GM12878 (cell line): ENCODE measurements around the gene LRRC56. TPM values are rescaled to one million over a fixed set of nuclear protein-coding genes. Genes with fewer than 3 reads are reported as not detected.

Experiments used
- ATAC-seq: fragments of 200-7000 bp; cut with Tn5 transposase; 3 replicates; pipeline ENCODE4 v1.9.1; 2020; ENCODE audit warnings: mild to moderate bottlenecking, moderate library complexity
- BruUV-seq: library from RNA; stranded (reverse); fragments of 400-500 nt; replicated peaks from 2 replicates; lab custom pipeline; 2021; lab: Mats Ljungman, UMichigan
- CTCF ChIA-PET: fragments of 300-600 bp; sonication (Branson Sonifier 250); formaldehyde crosslinking; extraction: SDS; loops from one replicate; lab custom pipeline; 2021; ENCODE audit warnings: inconsistent platforms; lab: Yijun Ruan, JAX
- POLR2A ChIA-PET: fragments of 350-600 bp; formaldehyde crosslinking; extraction: SDS; loops from one replicate; lab custom pipeline; 2021; ENCODE audit warnings: inconsistent platforms; lab: Charles Lee
- RAD21 ChIA-PET: fragments of 300-600 bp; sonication (Branson Sonifier 250); formaldehyde crosslinking; loops from one replicate; lab custom pipeline; 2023; ENCODE audit warnings: antibody characterized with exemption; ENCODE audit not compliant: unreplicated experiment; lab: Charles Lee
- SMC1A ChIA-PET: fragments of 300-600 bp; sonication (Branson Sonifier 250); formaldehyde crosslinking; loops from one replicate; lab custom pipeline; 2023; ENCODE audit not compliant: unreplicated experiment, uncharacterized antibody; lab: Charles Lee
- DNase-seq: peaks from one replicate; pipeline ENCODE4 v3.0.0-alpha.2; 2011; ENCODE audit warnings: low read depth, low spot score
- FAIRE-seq: peaks from 3 replicates; lab custom pipeline; 2011; peaks lifted over from hg19 to GRCh38; lab: Jason Lieb, UNC
- H2AFZ ChIP-seq: 2 replicates; pipeline ENCODE4 v1.6.0; 2011; ENCODE audit warnings: low read depth, low read length, control low read depth; ENCODE audit not compliant: control insufficient read depth
- H3K27ac ChIP-seq: 2 replicates; pipeline ENCODE4 v1.5.1; 2011; ENCODE audit warnings: control low read depth; ENCODE audit not compliant: control insufficient read depth, insufficient read depth
- H3K27me3 ChIP-seq, 2 experiments: replicated peaks in 1 of 2; 2 replicates each; pipeline versions ENCODE4 v1.6.0 to v1.6.1; 2011; ENCODE audit warnings: low read length in 1 of 2; ENCODE audit not compliant: control insufficient read depth in 2 of 2, insufficient read depth in 2 of 2
- H3K36me3 ChIP-seq, 2 experiments: 2 replicates each; pipeline ENCODE4 v1.5.1; 2011; ENCODE audit warnings: low read length in 1 of 2; ENCODE audit not compliant: control insufficient read depth in 2 of 2, insufficient read depth in 2 of 2
- H3K4me1 ChIP-seq: 2 replicates; pipeline ENCODE4 v1.6.1; 2011; ENCODE audit warnings: mild to moderate bottlenecking, low read length, moderate library complexity, mixed read lengths; ENCODE audit not compliant: control insufficient read depth, insufficient read depth
- H3K4me2 ChIP-seq: 2 replicates; pipeline ENCODE4 v1.6.0; 2011; ENCODE audit warnings: control low read depth; ENCODE audit not compliant: control insufficient read depth, insufficient read depth
- H3K4me3 ChIP-seq: fragments of 200-600 bp; sonication (generic); 2 replicates; pipeline ENCODE4 v1.5.1; 2016
- H3K79me2 ChIP-seq: 2 replicates; pipeline ENCODE4 v1.6.0; 2011; ENCODE audit warnings: low read length; ENCODE audit not compliant: control insufficient read depth, insufficient read depth
- H3K9ac ChIP-seq: 2 replicates; pipeline ENCODE4 v1.8.0; 2011; ENCODE audit warnings: low read length, control low read depth, mixed read lengths; ENCODE audit not compliant: control insufficient read depth, insufficient read depth
- H3K9me3 ChIP-seq: replicated peaks from 3 replicates; pipeline ENCODE4 v1.5.1; 2011; ENCODE audit warnings: mild to moderate bottlenecking, low read length; ENCODE audit not compliant: control insufficient read depth, insufficient read depth
- H4K20me1 ChIP-seq: 2 replicates; pipeline ENCODE4 v1.6.0; 2011; ENCODE audit not compliant: control insufficient read depth, insufficient read depth
- CBX5 ChIP-seq: sonication (generic); IDR thresholded peaks from 2 replicates; pipeline ENCODE4 v1.6.1; 2016; ENCODE audit warnings: low read depth, moderate library complexity, mild to moderate bottlenecking, inconsistent platforms
- JUNB ChIP-seq: IDR thresholded peaks from 2 replicates; pipeline ENCODE4 v1.6.1; 2016; ENCODE audit warnings: antibody characterized with exemption, mild to moderate bottlenecking
- NBN ChIP-seq: fragments of 450-650 bp; IDR thresholded peaks from 2 replicates; pipeline ENCODE4 v1.6.1; 2016
- NRF1 ChIP-seq: conservative IDR thresholded peaks from 2 replicates; pipeline ENCODE4 v1.6.1; 2011; ENCODE audit warnings: mild to moderate bottlenecking, low read depth, low read length, improper control_type of control experiment
- RAD21 ChIP-seq: IDR thresholded peaks from 2 replicates; pipeline ENCODE4 v1.6.1; 2011; ENCODE audit warnings: mild to moderate bottlenecking, low read depth, low read length, moderate library complexity; ENCODE audit not compliant: insufficient read depth
- RELA ChIP-seq: fragments of 450-650 bp; IDR thresholded peaks from 2 replicates; pipeline ENCODE4 v1.8.0; 2014; ENCODE audit warnings: borderline replicate concordance; ENCODE audit not compliant: partially characterized antibody
- ZNF207 ChIP-seq: fragments of 450-650 bp; IDR thresholded peaks from 2 replicates; pipeline ENCODE4 v1.6.1; 2014; ENCODE audit warnings: antibody characterized with exemption, mild to moderate bottlenecking, borderline replicate concordance
- ZNF622 ChIP-seq: fragments of 450-650 bp; IDR thresholded peaks from 2 replicates; pipeline ENCODE4 v1.6.1; 2017; ENCODE audit warnings: mild to moderate bottlenecking, inconsistent platforms
- WGBS: methylation state at CpG from one replicate; pipeline ENCODE4 v1.1.6; 2016; ENCODE audit warnings: low lambda C conversion rate; ENCODE audit not compliant: insufficient replicate concordance, insufficient coverage; ENCODE audit errors: missing lambda C conversion rate; 5-methylcytosine and 5-hydroxymethylcytosine counted together
- in situ Hi-C: fragments of 300-500 bp; cut with MboI; formaldehyde crosslinking; loops from 9 replicates; pipeline ENCODE4 v1.14.3; 2018; ENCODE audit warnings: mixed read lengths
- intact Hi-C: fragments of 100-400 bp; cut with micrococcal nuclease; formaldehyde crosslinking; loops from one replicate; pipeline ENCODE4 v1.14.2; 2022; ENCODE audit not compliant: unreplicated experiment
- polyA plus RNA-seq, 11 experiments: library from polyadenylated mRNA; depleted of rRNA in 4 of 11; unstranded in 6 of 11; stranded (reverse) in 5 of 11; fragments of >200 nt; fragmentation: Nextera tagmentation in 4 of 11; fragmentation: Illumina TruSeq in 1 of 11; extraction: Ambion mirVana in 4 of 11; extraction: Trizol in 1 of 11; gene quantifications; 1 replicate in 1 of 11; 2 replicates in 10 of 11; pipeline versions ENCODE4 v1.2.1 to v1.2.3, GENCODE V29; 2011 to 2016; ENCODE audit warnings: inconsistent platforms in 2 of 11, missing spikeins in 2 of 11, low read depth in 1 of 11
- total RNA-seq, 4 experiments: library from RNA; depleted of rRNA in 3 of 4; stranded (reverse); fragments of >200 nt in 3 of 4; fragmentation: Illumina TruSeq in 1 of 4; extraction: Trizol in 1 of 4; gene quantifications; 2 replicates each; pipeline versions ENCODE4 v1.2.1 to v1.2.3, GENCODE V29; 2013 to 2021
- TF ChIP-seq, protein P1 (sequence below): IDR thresholded peaks from 2 replicates; pipeline ENCODE4 v1.6.1; 2011; ENCODE audit warnings: low read depth, low read length, improper control_type of control experiment, borderline replicate concordance
- TF ChIP-seq, protein P2 (sequence below): fragments of 450-650 bp; IDR thresholded peaks from 2 replicates; pipeline ENCODE4 v1.6.1; 2017; ENCODE audit warnings: mild to moderate bottlenecking
- TF ChIP-seq, protein P3 (sequence below): fragments of 450-650 bp; formaldehyde crosslinking; IDR thresholded peaks from 2 replicates; pipeline ENCODE4 v1.4.0; 2022; ENCODE audit warnings: mild to moderate bottlenecking, moderate library complexity

The LRRC56 gene
- total and polyA plus RNA-seq, 10 of the 15 experiments (the other 5 are each of a cell fraction or from before 2014, with no cell fraction given) = 0.02 to 1.9 (median 0.75) TPM; not detected in 1

DNA sequence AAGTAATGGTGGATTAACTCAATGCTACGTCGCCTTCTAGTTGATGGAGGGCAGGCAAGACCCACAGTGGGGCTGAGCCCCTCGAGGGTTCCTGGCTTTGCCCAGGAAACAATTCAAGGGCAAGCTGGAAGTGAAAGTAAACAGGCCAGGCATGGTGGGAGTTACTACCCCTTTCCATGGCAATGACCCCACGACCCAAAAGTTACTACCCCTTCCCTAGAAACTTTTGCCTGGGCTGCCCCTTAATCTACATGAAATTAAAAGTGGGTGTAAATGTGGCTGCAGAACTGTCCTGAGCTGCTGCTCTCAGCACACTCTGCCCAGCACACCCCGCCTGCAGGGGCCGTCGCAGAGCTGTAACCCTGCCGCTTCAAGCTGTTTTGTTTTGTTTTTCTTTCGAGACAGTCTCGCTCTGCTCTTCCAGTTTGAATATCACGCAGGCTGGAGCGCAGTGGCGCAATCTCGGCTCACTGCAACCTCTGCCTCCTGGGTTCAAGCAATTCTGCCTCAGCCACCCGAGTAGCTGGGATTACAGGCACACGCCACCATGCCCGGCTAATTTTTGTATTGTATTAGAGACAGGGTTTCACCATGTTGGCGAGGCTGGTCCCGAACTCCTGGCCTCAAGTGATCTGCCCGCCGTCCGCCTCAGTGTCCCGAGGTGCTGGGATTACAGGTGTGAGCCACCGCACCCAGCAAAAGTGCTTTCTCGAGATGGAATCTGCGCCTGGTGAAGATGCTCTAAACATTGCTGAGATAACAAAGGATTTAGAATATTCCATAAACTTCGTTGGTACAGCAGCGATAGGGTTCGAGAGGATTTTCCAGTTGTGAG, 24.3 kb upstream of the LRRC56 start:
- RAD21 ChIA-PET = no interaction called here
- BruUV-seq = no TSS peak
- DNase-seq = no peak
- POLR2A ChIA-PET = no interaction called here
- no peak for TF ChIP-seq NRF1
- no peak for TF ChIP-seq JUNB
- TF ChIP-seq, protein P1, sequence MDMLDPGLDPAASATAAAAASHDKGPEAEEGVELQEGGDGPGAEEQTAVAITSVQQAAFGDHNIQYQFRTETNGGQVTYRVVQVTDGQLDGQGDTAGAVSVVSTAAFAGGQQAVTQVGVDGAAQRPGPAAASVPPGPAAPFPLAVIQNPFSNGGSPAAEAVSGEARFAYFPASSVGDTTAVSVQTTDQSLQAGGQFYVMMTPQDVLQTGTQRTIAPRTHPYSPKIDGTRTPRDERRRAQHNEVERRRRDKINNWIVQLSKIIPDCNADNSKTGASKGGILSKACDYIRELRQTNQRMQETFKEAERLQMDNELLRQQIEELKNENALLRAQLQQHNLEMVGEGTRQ = no peak
- TF ChIP-seq RELA = no peak
- no peaks in the 10 kb centered on the region for H3K9me3 ChIP-seq
- no peak for FAIRE-seq
- H2AFZ ChIP-seq = no peak overlapping the region
- CTCF ChIA-PET = no interaction called here
- 85% methylated on average over 29 of the region's 29 CpGs for WGBS
- no peak overlapping the region for H3K4me3 ChIP-seq
- intact Hi-C loops = no loop called here
- SMC1A ChIA-PET = interaction anchor here (0.7 kb wide), 1 partner anchor 278 kb away, joined by 3 read pairs; no protein-coding TSS in a partner anchor
- H3K4me1 ChIP-seq = no peaks in the 10 kb centered on the region; the same call in 1 of the 2 replicates
- no peak overlapping the region for H3K9ac ChIP-seq
- peaks cover 0 to 3% of the 10 kb centered on the region in 2 experiments; a peak in 2 of 4 replicates for H3K36me3 ChIP-seq
- H3K79me2 ChIP-seq = peaks cover 1% of the 10 kb centered on the region; the same call in 1 of the 2 replicates
- H3K27me3 ChIP-seq = no peaks in the 10 kb centered on the region
- in situ Hi-C loops = no loop called here
- H4K20me1 ChIP-seq = no peaks in the 10 kb centered on the region
- no peak for ATAC-seq
- no peak overlapping the region for H3K4me2 ChIP-seq
- no peak overlapping the region for H3K27ac ChIP-seq

DNA sequence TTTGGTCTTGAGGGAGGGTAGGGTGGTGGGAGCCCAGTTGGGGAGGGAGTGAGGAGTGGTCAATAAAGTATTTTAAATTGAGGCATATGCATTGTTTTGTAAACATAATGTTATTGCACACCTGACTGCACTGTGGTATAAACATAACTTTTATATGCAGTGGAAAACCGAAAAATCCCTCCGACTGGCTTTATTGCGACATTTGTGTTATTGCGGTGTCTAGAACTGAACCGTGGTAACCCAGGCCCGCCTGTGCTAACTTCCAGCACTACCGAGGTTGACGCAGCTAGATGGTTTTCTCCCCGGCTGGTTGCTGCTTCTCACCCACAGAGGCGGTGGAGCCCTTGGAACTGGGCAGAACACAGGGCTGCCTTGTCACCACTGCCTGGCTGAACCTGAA, 22.7 kb upstream of the LRRC56 start:
- H3K4me1 ChIP-seq = peaks cover 3% of the 10 kb centered on the region; the same call in 1 of the 2 replicates
- ChIA-PET RAD21 (no interaction called here), CTCF (no interaction called here), SMC1A (no interaction called here), POLR2A (no interaction called here)
- H4K20me1 ChIP-seq = no peaks in the 10 kb centered on the region
- no peak for ATAC-seq
- intact Hi-C loops (no loop called here), in situ Hi-C loops (no loop called here)
- no TSS peak for BruUV-seq
- peaks cover 0 to 3% of the 10 kb centered on the region in 2 experiments; a peak in 2 of 4 replicates for H3K36me3 ChIP-seq
- no peak overlapping the region for H3K4me3 ChIP-seq
- H3K4me2 ChIP-seq = no peak overlapping the region
- H3K9ac ChIP-seq = no peak overlapping the region
- DNase-seq = no peak
- WGBS = 91% methylated on average over 10 of the region's 10 CpGs
- no peaks in the 10 kb centered on the region for H3K79me2 ChIP-seq
- no peaks in the 10 kb centered on the region for H3K9me3 ChIP-seq
- H2AFZ ChIP-seq = no peak overlapping the region
- no peak overlapping the region for H3K27ac ChIP-seq
- no peaks in the 10 kb centered on the region for H3K27me3 ChIP-seq
- FAIRE-seq = no peak
- TF ChIP-seq, protein P2, sequence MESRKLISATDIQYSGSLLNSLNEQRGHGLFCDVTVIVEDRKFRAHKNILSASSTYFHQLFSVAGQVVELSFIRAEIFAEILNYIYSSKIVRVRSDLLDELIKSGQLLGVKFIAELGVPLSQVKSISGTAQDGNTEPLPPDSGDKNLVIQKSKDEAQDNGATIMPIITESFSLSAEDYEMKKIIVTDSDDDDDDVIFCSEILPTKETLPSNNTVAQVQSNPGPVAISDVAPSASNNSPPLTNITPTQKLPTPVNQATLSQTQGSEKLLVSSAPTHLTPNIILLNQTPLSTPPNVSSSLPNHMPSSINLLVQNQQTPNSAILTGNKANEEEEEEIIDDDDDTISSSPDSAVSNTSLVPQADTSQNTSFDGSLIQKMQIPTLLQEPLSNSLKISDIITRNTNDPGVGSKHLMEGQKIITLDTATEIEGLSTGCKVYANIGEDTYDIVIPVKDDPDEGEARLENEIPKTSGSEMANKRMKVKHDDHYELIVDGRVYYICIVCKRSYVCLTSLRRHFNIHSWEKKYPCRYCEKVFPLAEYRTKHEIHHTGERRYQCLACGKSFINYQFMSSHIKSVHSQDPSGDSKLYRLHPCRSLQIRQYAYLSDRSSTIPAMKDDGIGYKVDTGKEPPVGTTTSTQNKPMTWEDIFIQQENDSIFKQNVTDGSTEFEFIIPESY = no peak
- TF ChIP-seq ZNF622 (no peak), CBX5 (no peak), ZNF207 (no peak), NBN (no peak), RAD21 (no peak)
- TF ChIP-seq, protein P3, sequence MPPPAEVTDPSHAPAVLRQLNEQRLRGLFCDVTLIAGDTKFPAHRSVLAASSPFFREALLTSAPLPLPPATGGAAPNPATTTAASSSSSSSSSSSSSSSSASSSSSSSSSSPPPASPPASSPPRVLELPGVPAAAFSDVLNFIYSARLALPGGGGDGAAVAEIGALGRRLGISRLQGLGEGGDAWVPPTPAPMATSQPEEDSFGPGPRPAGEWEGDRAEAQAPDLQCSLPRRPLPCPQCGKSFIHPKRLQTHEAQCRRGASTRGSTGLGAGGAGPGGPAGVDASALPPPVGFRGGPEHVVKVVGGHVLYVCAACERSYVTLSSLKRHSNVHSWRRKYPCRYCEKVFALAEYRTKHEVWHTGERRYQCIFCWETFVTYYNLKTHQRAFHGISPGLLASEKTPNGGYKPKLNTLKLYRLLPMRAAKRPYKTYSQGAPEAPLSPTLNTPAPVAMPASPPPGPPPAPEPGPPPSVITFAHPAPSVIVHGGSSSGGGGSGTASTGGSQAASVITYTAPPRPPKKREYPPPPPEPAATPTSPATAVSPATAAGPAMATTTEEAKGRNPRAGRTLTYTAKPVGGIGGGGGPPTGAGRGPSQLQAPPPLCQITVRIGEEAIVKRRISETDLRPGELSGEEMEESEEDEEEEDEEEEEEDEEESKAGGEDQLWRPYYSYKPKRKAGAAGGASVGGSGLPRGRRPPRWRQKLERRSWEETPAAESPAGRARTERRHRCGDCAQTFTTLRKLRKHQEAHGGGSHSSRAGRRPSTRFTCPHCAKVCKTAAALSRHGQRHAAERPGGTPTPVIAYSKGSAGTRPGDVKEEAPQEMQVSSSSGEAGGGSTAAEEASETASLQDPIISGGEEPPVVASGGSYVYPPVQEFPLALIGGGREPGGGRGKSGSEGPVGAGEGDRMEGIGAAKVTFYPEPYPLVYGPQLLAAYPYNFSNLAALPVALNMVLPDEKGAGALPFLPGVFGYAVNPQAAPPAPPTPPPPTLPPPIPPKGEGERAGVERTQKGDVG (CRISPR knock-in tag) = no peak
